HG03066 (cell line): Measurements from ENCODE around the gene RAB41.
"Not testable (repeated sequence)": the region's sequence is repeated elsewhere in the genome, so short reads cannot be mapped to it uniquely, and the experiment has no call there.

ENCODE experiments used
- ATAC-seq: cut with Tn5 transposase; IDR thresholded peaks from one replicate; pipeline ENCODE4 v1.9.1; 2021; ENCODE audit warnings: low read depth; ENCODE audit not compliant: unreplicated experiment

RAB41 gene

DNA sequence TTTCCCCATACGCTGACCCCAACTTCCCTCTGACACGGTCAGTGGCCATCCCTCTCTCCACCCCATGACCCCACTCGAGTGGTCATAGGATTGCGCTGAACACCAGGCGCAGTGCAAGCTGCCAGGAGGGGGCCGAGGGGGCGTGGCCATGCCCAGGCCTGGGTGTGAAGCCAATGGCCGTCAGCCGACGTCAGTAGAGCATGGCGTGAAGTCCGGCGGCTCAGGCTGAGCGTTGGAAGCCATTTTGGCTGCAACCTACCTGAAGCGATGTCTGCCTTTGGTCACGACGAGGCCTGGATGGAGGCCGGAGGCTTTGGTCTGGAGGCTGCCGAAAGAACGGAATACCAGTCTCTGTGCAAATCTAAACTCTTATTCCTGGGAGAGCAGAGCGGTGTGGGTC, at the start of gene RAB41:
TSS of gene RAB41 (plus strand) at position 222 of the 400 bp plus-strand sequence. CDS start at position 268, 46 bp downstream.
- ATAC-seq = no peak

DNA sequence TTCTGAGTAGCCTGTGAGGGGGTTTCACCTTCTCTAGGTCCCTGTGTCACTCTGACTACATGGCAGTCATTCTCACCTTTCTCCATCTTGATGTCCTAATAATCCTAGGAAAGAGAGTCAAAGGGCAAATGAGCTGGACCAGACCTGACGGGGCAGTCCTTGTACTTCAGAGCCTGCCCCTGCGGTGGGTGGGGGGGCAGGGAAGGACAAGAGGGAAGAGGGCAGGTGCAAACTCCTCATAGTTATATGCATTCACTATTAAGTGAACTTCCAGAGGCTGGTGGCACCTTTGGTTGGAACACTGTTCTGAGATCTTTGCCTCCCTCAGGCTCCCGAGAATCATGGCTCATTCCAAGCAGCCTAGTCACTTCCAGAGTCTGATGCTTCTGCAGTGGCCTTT, 47.6 kb upstream of the RAB41 start, which contains the start of gene AWAT1:
TSS of gene AWAT1 (plus strand) at position 301 of the 400 bp plus-strand sequence. CDS start at position 342, 41 bp downstream.
- no peak for ATAC-seq

DNA sequence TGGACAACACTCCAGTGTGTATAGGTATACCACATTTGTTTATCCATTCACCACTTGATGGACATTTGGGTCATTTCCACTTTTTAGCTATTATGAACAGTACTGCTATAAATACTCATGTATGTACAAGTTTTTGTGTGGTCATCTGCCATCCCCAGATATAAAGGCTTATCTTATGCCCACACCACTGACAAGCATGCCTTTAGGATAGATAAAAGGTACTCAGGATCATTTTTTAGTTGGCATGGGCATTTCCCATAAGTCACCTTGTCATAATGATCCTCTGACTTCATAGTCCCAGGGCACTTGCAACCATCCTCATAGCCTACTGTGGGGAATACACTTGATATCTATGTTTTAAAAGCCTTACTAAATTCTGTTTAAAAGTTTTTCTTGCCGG, 41.2 kb upstream of the RAB41 start:
- ATAC-seq = no peak

DNA sequence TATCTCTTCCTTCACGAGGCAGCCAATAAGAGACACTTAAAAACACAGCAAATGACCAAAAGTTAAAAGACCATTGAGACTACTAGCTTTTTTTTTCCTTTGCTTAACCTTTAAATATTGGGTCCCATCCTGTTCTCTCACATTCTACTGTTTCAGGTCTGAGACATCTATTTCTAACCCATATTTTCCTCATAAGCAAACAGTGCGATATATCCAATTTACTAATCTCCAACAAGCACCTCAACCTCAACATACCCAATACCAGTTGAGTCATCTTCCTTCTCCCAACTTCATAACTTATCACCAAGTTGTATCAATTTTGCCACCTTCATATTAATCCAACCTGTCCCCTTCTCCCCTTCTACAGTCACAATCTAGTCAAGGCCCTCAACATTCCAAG, 40.5 kb upstream of the RAB41 start:
- no peak for ATAC-seq

DNA sequence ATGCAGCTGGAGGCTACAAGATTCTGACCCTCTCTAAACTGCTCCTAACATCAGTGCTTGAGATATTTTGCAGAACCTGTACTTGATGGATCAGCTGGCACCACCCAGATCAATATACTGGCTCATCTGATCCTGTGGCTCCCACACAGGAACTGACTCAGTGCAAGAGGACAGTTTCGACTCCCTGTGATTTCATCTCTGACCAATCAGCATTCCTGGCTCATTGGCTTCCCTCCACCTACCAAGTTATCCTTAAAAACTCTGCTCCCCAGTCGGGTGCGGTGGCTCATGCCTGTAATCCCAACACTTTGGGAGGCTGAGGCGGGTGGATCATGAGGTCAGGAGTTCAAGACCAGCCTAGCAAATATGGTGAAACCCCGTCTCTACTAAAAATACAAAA, 38.4 kb upstream of the RAB41 start:
- not testable (repeated sequence) for ATAC-seq

DNA sequence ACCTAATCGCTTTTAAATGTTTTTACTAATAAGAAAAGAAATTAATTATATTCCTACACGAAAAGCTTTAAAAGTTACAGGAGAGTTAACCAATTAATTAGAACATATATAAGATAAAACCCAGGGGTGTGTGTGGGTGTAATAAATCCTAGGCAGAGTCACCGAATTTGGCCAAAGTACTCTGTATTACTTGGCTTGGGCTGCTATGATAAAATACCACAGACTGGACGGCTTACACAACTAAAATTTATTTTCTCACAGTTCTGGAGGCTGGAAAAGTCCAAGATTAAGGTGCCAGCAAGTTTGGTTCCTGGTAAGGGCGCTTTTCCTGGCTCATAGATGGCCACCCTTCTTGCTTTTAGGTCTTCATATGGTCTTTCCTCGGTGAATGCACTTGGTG, 37.1 kb upstream of the RAB41 start:
- ATAC-seq = no peak

DNA sequence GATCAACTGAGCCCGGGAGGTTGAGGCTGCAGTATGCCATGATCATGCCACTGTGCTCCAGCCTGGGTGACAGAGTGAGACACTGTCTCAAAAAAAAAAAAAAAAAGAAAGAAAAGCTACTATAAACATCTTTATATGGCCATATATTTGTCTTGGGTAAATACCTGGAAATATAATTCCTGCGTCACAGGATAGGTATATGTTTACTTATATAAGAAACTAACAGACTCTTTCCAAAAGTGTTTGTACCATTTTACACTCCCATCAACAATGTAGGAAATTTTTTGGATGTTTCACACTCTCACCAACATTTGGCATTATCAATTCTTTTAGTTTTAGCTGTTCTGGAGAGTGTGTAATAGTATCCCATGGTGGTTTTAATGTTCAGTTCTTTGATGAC, 34.7 kb upstream of the RAB41 start:
- no peak for ATAC-seq

DNA sequence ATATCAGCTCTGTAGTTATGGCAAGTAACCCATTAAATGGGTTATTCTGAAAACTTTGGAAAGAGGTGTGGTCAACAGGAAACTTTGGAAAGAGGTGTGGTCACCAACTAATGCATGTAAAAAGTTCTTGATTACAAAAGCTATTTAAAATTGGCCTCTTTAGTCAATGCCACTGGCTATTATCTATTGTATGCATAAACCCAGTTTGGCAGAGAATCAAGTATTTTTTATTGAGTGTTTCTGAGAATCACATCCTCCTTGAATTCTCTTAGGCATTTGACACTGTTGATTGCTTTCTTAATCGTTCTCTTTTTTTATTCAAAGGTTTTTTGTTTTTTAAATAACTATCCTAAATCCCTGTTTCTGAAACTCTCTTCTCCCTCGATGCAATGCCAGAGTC, 29.5 kb upstream of the RAB41 start:
- no peak for ATAC-seq

DNA sequence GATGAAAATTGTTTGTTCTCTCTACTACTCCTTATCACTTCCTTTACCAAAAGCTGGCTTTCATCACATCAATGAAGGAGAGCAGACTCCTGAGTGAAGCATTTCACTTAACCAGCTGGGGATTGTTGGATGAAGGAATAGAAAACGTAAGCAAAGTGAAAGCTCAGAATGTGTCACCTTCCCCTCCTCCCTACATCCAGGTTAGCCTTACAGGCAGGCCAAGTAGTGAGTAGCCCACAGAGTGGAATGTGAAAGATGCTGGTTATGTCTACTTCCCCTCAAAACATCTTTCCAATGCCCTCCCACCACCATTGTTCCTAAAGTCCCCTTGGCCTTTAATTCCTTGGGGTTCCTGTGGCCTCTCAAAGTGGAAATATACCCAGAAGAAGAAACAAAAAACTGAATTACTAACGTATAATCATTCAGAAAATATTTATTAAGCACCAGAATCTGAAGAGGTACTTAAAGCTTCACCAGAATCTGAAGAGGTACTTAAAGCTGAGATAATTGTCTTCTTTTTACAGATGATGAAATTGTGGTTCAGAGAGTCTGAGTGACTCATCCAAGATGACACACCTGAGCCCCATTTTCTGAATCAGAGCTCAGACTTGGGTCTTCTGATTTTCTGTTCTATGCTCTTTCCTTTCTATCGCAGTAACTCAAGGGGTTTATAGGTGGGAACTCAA, 28.5 kb upstream of the RAB41 start:
- ATAC-seq = no peak

DNA sequence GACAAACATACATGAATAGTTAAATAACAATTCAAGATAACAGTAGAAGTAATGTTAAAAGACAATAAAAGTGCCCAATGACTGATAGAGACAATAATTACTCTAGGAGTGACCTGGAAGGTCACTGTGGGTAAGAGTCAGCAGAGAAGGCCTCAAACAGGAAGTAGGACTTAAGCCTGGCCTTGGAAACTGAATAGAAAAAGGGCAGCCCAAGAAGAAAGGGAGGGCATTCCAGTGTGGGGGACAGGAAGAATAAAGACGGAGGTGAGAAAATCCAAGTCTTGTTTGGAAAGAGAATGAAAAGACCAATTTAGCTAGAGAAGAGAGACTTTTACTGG, 27.9 kb upstream of the RAB41 start:
- no peak for ATAC-seq

DNA sequence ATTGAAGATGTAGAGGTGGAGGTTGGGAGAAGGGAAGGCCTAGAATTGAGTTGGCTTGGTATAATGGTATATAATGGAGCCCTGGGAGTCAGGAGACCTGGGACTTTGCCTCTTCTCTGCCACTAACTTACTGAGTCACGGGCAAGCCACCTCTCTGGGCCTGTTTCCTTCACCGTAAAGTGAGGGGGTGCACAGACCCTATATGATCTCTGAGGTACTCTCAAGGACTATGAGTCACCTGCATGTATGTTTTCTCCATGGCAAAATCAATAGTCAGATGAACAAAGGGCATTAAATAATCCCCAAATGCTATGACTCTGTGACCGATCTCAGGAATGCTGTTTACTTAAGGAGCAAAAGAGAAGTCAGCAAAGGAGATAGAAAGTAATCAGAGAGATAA, 27.1 kb upstream of the RAB41 start:
- ATAC-seq = no peak

DNA sequence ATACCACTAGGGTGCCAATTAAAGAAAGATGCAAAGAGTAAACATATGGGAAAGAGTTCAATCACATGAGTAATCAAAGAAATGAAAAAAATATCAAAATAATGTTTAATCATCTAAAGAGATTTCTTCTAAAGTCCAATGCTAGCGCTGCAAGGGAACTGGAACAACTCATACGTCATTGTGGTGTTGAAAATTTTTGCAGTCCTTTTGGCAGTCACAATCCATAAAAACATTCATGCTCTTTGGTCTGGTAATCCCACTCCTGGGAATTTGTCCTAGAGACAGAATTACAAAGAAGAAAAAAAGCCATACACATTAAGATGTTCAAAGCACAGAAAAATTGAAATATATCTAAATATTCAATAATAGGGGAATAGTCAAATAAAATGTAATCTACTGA, 26.5 kb upstream of the RAB41 start:
- ATAC-seq = no peak

DNA sequence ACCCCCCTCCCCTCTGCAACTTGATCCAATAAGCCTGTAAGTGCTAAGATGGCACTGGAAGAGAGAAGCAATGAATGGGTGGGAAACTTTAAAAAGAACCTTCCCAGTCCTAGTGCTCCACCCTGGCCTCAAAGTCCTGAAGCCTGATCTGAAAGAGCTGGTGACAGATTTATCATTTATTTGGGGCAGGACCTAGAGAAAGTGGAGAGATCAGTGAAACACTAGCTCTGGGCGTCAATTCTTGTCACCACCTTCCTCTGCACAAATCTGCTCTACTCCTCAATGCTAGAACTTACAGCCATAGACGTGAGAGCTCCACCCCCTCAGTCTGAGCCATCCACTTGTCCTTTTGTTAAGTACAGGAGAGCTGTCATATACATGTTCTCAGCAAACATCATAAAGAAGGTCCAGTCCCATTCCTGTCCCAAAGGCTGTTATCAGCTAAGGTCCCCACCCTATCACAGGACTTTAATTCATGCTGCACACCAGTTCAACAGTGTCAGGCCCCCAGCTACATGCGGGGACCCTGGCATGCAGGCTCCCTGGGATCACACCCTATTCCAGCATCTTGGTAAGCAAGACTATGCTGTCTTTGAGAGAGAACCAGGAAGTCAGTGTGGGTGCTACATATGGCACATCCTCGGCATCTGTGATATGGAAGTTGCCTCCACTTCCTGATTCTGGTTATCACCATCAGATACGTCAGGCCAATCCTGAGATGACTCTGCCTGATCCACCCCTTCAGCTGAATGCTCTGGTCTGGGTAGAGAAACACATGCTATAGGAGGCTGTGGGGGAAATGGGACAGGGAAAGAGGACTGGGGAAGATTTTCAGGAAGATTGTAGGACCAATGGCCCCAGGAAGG, 24.3 kb upstream of the RAB41 start:
- no peak for ATAC-seq

DNA sequence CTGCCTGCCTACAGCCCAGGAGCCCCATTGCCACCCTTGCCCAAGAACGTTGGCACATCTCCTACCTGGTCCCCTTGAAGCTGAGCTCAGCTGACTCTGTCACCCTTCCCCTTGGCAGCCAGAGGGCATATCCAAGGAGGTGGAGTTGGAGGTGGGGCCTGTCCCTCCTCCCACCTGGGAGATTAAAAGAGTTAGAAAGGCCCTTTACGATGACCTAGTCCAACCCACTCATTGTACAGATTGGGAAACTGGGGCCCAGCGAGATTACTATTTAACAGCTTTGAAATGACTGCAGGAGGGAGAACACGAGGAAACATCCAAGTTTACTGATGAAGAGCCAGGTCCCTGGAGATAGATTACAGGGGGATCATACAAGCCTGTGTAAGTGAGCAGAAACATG, 21.9 kb upstream of the RAB41 start, which contains the start of gene P2RY4:
TSS of gene P2RY4 (minus strand) at position 101 of the 400 bp plus-strand sequence. CDS start 580 bp downstream, outside the sequence.
- no peak for ATAC-seq

DNA sequence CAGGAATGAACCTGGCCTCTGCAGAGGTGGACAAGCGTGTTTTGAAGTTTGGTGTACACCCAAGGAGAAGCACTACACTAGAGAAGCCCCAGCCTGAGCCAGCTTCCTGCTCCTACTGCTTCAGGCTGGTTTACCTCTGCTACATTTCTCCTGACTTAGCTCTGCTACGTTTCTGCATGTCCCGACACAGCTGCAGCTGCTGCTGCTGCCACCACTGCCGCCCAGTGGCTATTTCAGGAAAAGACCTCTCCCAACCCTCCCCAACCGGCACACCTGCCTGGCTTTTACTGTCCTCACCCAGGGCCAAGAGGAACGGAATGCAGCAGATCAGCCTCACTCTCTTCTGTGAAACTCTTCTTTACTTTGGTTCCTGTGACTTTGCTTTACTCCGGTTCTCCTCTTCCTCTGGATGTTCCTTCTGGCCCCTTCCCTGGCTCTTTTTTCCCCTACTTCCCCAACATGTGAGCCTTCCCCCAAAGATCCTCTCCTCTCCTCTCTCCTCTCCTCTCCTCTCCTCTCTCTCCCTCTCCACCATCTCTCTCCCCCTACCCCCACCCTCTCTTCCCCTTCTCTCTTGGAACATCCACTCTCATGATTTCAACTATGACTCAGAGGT, 18.9 kb upstream of the RAB41 start:
- no peak for ATAC-seq

DNA sequence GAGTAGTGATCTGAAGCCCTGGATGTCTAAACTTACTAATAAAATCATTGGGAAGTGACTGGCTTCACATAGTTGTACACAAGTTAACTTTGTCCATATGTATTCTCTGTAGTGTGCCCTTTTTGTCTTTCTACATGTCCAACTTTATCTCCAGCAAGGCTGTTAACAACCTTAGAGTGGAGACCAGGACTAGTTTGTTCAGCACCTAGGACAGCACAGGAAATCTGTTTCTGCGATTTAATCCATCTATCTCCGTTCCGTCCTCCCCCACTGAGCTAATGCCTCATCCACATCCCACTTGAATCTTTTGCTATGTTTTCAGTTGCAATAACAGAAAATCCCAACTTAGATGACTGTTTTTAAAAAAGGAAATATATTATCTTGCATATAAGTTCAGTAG, 17.2 kb upstream of the RAB41 start:
- ATAC-seq = no peak

DNA sequence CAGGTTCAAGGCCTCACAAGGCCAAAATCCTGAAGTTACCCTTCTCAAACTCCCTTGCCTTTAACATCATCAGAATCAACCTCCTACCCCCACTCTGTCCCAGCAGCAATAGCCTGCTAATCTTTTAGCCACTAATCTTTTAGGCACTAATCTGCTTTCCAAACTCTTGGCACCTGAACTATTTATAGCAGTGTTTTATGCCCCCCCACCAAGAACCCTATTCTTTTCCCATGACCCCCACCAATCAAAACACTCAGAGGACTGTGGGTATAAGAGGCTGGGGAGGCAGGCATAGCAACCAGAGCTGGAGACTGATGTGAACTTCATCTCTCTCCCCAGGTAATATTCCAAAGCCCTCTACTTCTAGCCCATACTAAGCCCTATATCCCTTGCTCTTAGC, 13.9 kb upstream of the RAB41 start, which contains the start of gene ARR3:
TSS of gene ARR3 (plus strand) at position 301 of the 400 bp plus-strand sequence. CDS start 1,052 bp downstream, outside the sequence.
- ATAC-seq = no peak

DNA sequence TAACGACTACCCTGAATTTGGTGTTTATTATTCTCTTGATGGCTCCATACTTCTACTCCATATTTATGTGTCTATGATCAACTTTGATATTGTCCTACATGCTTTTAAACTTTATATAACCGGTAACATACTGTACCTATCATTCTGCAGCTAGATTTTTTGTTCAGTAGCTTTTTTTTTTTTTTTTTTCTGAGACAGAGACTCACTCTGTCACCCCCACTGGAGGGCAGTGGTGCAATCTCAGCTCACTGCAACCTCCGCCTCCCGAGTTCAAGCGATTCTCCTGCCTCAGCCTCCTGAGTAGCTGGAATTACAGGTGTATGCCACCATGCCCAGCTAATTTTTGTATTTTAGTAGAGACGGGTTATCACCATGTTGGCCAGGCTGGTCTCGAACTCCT, 7.9 kb upstream of the RAB41 start:
- ATAC-seq = not testable (repeated sequence)

DNA sequence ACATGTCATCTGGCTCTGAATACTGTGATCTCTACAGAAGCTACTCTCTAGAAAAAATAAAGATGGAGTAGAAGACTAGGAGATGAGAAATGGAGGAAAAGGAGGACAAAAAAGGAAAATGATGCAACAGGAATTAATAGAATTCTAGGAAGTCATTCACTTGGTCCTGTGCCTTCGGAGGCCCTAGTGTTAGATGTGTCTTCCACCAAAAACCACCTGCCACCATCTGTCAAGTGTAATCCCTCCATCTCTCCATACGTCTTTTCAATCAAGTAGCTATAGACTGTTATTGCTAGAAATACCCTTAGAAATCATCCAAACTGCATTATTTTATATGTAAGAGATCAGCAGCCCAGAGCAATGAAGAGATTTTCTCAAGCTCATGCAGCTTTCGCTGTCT, 2.9 kb upstream of the RAB41 start:
- ATAC-seq = no peak

DNA sequence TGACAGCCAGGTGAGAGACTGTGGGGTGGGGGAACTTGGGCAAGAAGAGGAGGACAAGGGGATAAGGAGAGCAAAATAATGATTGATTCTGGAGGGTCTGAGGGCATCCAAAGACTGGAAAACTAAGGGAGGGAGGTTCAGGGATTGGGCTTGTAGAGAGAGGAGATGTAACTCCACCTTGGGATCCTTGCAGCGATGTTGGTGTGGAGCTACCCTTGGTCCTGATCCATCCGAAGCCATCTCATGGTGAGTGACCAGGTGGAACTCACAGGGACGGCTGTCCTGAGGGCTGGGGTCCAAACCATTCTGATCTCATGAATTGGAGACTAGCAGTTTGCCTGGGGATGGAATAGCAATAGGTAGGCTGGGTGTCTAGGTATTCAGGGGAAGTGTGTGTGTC, 1.4 kb upstream of the RAB41 start:
- no peak for ATAC-seq

DNA sequence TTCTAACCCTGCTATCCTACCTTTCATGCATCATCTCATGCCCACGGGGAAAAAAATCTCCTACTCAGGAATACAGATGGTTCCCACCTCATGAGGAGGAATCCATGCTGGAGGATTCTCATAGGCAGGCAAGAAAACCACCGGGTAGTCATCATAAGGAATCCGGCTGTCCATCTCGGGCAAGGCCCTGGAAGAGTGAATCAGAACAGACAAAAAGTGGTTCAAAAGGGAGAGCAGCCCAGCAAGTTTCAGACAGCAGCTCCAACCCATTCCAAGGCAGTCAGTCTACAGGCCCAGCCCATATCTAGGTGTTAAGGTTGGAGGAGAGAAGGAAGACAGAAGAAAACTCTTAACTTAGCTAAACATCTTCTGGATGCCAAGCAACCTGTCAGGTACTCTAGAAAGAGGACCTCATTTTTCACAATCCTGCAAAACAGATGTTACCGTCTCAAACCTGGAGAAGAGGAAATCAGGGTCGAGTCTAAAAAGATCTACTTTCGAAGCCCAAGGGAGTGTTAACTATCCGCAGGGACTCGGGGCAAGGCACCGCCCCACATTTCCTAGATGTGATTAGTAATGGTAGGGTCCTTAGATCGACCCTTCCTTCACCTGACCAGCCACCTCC, 7.3 kb downstream of the RAB41 start:
- no peak for ATAC-seq
